OCI-LY3 (cell line): ENCODE data around the gene THAP5.

Experiments
- CTCF ChIP-seq: fragments of 200-600, 300-600 bp; sonication (generic); IDR thresholded peaks from 2 replicates; pipeline ENCODE4 v1.5.1; 2014; ENCODE audit warnings: antibody characterized with exemption, low read length, low read depth
- EZH2phosphoT487 ChIP-seq: fragments of 200-600 bp; shearing (Covaris generic); IDR thresholded peaks from 2 replicates; pipeline ENCODE4 v1.6.1; 2018; ENCODE audit warnings: antibody characterized with exemption, mixed run types, low read depth

GRCh38 chr7:108525327-108525984, 44.0 kb downstream of the THAP5 start:
- TF ChIP-seq CTCF (no peak), EZH2phosphoT487 (no peak)
